Dermis microvascular lymphatic vessel endothelial cell (primary cell): ENCODE data around the gene CYP1A2. TPM values are rescaled to one million over a fixed set of nuclear protein-coding genes. Genes with fewer than 3 reads are reported as not detected.

Experiments
- DNase-seq, 2 donors: peaks; one replicate each; pipeline versions ENCODE4 v3.0.0 to v3.0.0-alpha.2; 2010; ENCODE audit warnings: low read depth in 2 of 2
- total RNA-seq: library from RNA; depleted of rRNA; stranded (reverse); fragments of >200 nt; gene quantifications from 2 replicates; pipeline ENCODE4 v1.2.1, GENCODE V29; 2014

CYP1A2 gene
- total RNA-seq, 1 donor from 2014 or later: under 0.01 TPM

- no peak for DNase-seq
Measured at GRCh38 chr15:74788683-74789151, 40.1 kb downstream of the CYP1A2 start.

GRCh38 chr15:74789171-74789631 is 40.6 kb downstream of the CYP1A2 start:
- DNase-seq: no peak

- DNase-seq: no peak
Measured at GRCh38 chr15:74789741-74790079, 41.1 kb downstream of the CYP1A2 start.

DNA sequence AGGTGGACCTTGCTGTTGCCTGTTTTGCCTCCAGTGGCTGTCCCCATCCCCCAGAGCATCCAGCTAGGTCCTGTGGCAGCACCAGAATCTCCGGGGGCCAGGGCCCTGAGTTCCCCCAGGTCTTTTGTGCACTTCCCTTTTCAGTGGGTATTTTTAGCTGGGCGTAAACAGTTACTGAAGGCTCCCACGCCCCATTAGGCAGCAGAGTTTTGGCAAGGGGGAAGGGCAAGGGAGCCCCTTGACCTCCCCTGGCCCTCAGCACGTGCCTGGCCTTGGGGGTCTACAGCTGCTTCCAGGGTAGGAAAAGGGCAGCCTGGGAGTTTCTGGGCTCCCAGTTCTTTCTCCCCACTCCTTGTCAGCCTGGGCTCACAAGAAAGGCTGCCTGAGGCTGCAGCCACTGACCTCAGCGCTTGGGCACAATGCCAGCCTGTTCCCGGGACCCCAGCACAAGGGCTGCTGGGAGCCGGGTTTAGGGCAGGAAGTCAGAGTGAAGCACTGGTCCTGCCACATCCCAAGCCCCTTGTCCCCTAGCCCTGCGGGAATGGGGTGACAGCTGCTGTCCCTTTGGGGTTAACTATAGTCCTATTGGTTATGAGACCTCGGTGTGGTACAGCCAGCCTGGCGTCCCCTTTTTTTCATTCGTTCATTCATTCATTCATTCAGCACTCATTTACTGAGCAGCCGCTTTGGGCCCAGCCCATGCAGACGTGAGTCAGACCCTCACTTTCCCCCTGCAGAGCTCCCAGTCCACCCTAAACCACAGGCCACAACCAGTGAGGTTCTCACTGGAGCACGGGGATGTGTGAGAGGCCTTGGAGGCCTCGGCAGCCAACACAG is 41.7 kb downstream of the CYP1A2 start:
- DNase-seq: peak in 1 of 2 donors; percentile 34

- no peak for DNase-seq
Measured at GRCh38 chr15:74791007-74791406, 42.4 kb downstream of the CYP1A2 start.

DNA sequence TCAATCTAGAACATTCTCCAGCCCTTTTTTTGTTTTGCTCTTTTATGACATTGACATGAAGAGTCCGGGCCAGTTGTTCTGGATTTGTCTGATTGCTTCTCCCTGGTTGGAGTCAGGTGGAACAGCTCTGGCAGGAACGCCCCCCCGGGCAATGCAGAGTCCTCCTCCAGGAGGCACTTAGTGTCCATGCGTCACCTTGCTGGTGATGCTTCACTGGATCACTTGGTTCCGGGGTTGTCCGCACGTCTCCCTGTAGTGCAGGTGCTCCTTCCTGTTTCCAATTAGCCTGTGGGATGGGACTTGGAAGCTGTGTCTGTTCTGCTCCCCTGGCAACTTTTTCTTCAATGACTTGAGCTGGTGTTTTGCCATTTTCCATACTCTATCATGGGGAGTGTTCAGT is 43.0 kb downstream of the CYP1A2 start:
- DNase-seq: no peak

- DNase-seq: no peak
Measured at GRCh38 chr15:74792227-74793016, 43.8 kb downstream of the CYP1A2 start.

DNA sequence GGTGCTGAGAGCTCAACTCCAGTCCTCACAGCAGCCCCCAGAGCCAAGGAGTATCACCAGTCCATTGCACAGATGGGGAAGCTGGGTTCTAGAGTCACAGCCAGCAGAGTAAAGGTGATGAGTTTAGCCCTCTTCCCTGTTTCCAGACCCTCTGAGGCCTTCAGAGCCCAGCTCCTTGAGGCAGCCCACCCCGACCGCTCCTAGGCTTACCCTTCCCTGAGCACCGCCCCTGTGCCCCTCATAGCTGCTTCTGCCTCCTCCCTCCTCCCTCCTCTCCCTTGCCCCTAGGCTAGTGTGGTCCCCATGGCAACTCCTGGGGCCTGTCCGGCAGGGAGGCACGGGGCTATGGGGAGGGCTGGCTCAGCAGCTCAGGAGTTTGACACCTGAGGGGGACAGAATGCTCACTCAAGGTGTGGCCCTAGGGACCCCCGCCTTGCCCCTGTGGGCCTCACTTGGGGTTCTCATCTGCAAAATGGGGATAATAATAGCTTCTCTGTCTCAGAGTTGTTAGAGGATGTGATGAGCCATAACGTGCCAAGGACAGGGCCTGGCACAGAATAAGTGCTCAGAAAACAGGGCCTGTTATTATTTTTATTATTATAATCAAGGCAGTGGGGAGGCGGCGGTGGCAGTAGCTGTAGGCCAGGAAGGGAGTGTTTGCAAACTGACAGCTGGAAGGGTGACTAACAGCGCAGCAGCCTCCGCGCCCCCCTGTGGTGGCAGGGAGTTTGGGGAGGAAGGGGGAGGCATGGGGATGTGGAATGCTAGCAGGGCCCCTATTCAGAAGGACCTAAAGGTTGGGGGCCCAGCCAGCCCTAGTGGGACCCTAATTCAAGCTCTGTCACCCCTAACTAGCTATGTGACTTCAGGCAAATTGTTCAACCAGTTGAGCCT is 44.7 kb downstream of the CYP1A2 start:
- peak in 1 of 2 donors; percentile 43 for DNase-seq

DNA sequence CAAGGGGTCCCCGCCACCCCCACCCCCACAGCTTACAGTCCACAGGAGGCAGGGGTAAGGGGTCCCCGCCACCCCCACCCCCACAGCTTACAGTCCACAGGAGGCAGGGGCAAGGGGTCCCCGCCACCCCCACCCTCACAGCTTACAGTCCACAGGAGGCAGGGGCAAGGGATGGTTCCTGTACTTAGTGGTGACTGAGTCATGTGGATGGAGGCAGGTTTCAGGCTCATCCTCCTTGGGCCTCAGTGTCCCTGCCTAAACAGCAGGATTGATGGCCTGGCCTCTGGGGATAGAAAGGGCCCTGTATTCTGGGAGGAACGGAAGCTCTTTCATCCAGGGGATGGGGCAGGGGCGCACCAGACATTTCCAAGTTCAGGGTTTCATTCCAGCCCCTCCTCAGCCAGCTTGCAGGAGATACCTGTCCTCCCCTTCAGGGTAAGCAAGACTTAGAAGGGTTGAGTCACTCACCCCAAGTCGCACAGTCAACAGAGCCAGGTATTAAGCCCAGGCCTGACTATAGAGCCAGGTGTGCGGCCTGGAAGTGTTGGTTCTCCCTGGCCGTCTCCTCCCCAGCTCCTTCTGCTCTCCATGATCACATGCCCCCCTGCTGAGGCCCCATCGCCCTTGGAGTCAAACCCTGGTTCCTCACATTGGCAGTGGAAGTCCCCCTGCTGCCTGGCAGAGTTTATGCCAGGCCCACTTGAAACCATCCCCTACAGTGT is 45.8 kb downstream of the CYP1A2 start:
- DNase-seq: no peak

DNA sequence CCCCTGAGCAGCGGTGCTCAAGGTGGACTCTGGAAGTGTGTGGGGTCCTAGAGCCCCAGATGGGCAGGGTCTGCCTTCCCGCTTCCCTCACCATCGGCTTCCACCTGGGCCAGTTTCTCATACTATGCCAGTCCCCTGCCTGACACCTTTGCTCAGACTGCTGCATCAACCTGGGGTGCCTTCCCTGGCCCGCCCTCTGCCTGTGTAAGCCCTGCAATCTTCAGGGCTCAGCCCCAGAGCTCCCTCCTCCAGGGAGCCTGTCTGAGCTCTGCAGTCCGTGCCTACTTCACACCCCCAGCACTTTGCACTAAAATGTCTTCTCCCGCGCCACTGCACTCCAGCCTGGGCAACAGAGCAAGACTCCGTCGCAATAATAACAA is 46.3 kb downstream of the CYP1A2 start:
- no peak for DNase-seq

GRCh38 chr15:74795966-74796625 is 47.5 kb downstream of the CYP1A2 start:
- no peak for DNase-seq

- no peak for DNase-seq
Measured at GRCh38 chr15:74798388-74799254, 50.0 kb downstream of the CYP1A2 start.

- no peak for DNase-seq
Measured at GRCh38 chr15:74799255-74799855, 50.7 kb downstream of the CYP1A2 start.

DNA sequence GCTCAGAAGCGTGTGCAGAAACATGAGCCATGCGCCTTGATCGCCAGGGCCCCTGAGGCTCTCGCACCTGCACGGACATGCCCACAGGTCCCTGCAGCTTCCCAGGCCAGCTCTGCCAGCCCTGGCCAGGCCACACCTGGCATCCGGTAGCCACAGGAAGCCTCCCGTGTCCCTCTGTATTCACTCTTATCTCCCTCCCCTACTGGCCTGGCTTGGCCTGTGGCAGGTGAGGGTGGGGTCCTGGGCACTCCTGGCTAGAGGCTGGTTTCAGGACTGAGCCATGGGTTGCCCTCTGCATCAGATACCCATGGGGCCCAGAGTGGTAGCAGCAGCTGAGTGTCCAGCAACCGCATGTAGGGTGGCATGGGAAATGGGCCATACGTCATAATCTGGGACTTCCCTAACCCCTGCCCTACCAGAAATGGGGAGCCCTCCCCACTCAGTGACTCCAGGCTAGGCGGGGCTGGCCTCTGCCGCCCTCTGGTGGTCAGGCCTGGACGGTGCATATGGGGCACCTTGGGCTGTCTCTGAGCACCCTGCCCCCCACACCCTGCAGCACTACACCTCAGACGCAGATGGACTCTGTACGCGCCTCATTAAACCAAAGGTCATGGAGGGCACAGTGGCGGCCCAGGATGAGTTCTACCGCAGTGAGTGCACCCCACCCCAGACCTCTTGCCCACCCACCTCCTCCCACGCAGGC is 51.4 kb downstream of the CYP1A2 start:
- peak; percentile 28 to 62 for DNase-seq

GRCh38 chr15:74800559-74801094 is 52.0 kb downstream of the CYP1A2 start:
- DNase-seq: no peak

- DNase-seq: no peak
Measured at GRCh38 chr15:74801311-74801997, 52.8 kb downstream of the CYP1A2 start.

- DNase-seq: no peak
Measured at GRCh38 chr15:74802290-74802689, 53.6 kb downstream of the CYP1A2 start.
